SHP77 (cell line): Measurements from ENCODE around the gene IL1R2.

ENCODE experiments used
- DNase-seq, 2 experiments: peaks; one replicate each; lab custom pipeline; 2025; lab: John Stamatoyannopoulos, UW

IL1R2 gene, protein sequence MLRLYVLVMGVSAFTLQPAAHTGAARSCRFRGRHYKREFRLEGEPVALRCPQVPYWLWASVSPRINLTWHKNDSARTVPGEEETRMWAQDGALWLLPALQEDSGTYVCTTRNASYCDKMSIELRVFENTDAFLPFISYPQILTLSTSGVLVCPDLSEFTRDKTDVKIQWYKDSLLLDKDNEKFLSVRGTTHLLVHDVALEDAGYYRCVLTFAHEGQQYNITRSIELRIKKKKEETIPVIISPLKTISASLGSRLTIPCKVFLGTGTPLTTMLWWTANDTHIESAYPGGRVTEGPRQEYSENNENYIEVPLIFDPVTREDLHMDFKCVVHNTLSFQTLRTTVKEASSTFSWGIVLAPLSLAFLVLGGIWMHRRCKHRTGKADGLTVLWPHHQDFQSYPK

GRCh38 chr2:101991721-101992145 is at the start of gene IL1R2:
TSS of gene IL1R2 (plus strand) at chr2:101991960. CDS start at chr2:102008576, 16,616 bp downstream.
- no peak for DNase-seq

DNA sequence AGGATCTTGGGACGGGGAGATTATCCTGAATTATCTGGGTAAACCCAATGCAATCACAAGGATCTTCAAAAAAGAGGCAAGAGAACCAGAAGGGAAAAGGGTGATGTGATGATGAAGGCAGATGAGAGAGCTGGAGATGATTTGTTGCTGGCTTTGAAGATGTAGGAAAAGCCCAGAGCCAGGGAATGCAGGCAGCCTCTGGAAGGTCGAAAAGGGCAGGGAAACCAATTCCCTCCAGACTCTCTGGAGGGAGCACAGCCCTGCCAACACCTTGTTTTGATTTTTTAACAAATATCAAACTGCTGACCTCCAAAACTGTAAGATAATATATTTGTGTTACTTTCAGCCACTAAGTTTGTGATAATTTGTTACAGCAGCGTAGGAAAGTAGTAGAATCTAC is 48.9 kb upstream of the IL1R2 start:
- no peak for DNase-seq

GRCh38 chr2:101946372-101947039 is 45.3 kb upstream of the IL1R2 start:
- no peak for DNase-seq

DNA sequence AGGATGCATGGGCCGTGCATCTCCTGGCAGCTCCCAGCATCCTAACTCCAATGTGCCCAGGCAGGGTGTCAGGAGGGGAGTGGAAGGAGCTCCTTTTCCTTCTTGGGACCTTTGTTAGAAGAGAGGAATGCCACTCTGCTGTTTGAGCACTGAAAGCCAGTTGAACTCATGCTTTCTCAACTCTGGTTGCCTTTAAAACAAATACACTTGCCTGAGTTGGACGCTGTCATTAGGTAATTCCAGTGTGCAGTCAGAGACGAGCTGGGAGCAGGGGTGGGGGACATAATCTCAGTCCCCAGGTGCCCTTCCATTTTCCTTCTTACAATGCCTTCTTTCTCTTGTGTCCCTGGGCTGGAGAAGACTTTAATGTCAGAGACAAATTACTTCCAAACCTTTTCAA is 44.4 kb upstream of the IL1R2 start:
- no peak for DNase-seq

- DNase-seq = no peak
These were observed 43.1 kb upstream of the IL1R2 start for GRCh38 chr2:101948625-101949155.

GRCh38 chr2:101949304-101949703 is 42.5 kb upstream of the IL1R2 start:
- no peak for DNase-seq

GRCh38 chr2:101951296-101951695 is 40.5 kb upstream of the IL1R2 start:
- no peak for DNase-seq

DNA sequence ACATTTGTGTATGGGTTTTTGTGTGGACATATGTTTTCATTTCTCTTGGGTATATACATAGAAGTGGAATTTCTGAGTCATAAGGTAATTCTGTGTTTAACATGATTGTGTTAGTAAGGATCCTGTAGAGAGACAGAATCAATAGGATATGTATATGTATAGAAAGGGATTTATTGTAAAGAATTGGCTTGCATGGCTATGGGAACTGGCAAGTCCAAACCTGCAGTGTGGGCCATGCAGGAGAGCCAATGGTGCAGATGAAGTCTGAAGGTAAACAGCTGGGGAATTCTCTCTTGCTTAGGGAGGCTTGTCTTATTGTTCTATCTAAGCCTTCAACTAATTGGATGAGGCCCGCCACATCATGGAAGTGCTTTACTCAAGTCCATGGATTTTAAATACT is 39.2 kb upstream of the IL1R2 start:
- no peak for DNase-seq

DNA sequence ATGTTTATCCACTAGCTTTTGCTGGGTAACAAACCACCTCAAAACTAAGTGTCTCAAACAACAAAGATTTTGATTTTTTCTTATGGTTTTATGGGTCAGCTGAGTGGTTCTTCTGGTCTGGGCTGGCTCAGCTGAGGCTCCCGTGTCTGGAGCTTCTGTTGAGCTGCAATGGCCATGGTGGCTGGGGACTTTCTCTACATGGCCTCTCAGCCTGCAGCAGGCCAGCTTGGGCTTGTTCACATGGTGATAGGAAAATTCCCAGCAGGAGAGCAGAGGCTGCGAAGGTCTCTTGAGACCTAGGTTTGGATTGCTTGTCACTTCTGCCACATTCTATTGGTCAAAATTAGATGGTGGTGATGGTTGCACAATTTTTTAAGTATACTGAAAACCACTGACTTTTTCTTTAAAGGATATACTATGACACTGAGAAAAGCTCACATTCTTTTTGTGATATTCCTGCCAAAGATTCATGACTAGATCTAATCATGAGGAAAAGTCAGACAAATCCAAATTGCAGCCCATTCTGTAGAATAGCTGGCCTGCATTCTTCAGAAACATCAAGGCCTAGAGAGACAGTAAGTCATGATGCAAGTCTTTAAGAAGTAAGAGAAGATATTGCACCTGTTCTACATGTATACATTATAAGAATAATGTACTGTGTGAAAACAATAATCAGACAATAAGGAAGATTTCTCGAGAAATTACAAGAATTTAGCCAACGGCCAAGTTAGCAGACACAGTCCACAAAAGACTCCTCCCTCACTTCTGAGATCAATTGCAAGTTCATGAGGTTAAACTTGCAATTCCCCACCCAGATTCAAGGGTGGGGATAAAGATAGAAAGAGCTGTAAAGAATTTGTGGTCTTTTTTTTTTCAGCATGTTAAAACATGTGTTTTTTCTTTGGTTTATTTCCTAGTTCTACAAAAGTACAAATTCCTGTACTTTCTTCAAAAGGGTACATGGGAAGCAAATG is 35.0 kb upstream of the IL1R2 start:
- DNase-seq = no peak

GRCh38 chr2:101958061-101958460 is 33.7 kb upstream of the IL1R2 start:
- DNase-seq = no peak

- no peak for DNase-seq
These were observed 30.9 kb upstream of the IL1R2 start for GRCh38 chr2:101960819-101961337.

DNA sequence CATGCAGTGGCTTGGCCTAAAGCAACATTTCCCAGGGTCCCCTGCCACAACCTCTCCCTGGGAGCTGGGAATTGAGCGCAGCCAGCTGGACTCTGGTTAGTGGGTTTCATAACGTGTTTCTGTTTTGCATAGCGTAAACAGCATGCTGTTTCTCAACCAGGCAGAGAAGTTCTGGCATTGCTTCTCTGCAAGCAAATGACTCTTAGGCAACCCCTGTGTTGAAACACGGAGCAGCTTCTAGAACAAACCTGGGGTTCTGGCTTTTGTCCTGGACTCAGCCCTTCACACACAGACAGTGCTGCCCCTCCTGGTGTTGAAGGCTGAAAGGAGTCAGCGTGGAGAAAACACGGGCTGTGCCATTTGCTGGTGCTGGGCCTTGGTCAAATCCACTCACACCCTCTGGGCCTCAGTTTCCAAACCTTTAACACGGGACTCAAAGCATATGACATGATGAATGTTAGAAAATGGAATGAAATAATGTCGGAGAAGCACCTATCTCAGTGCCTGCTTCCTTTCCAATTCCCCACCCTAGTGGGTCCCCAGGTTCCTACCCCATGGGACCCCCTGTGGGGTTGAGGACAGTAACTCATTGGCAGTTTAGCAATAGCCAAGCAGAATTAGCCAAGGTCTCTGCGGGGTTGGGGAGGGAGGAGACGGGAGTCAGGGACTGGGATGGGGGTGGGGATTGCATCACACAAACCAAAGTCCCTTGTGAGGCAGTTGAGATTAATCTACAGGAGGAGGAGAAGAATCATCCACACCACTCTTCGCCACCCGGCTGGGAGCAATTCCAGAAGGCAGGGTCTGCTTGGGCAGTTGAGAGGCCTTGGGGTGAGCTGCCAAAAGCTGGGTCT is 30.2 kb upstream of the IL1R2 start:
- DNase-seq = no peak

- DNase-seq = no peak
These were observed 29.5 kb upstream of the IL1R2 start for GRCh38 chr2:101962309-101962708.

- DNase-seq = no peak
These were observed 28.6 kb upstream of the IL1R2 start for GRCh38 chr2:101963198-101963597.

GRCh38 chr2:101967826-101968513 is 23.8 kb upstream of the IL1R2 start:
- DNase-seq = no peak

DNA sequence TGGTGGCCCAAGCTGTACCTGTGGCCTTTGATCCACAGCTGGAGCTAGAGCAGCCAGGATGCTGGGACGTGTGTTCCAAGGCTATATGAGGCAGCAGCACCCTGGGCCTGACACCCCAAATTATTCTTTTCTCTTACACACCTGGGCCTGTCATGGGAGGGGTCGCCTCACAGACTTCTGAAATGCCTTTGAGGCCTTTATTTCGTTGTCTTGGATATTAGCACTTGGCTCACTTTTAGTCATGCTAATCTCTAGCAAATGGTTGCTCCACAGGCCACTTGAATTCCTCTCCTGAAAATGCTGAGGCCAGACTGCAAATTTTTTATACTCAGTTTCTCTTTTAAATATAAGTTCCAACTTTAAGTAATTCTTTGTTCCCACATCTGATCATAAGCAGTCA is 22.0 kb upstream of the IL1R2 start:
- no peak for DNase-seq

- DNase-seq = no peak
These were observed 20.9 kb upstream of the IL1R2 start for GRCh38 chr2:101970901-101971300.

GRCh38 chr2:101971836-101972235 is 19.9 kb upstream of the IL1R2 start:
- no peak for DNase-seq

DNA sequence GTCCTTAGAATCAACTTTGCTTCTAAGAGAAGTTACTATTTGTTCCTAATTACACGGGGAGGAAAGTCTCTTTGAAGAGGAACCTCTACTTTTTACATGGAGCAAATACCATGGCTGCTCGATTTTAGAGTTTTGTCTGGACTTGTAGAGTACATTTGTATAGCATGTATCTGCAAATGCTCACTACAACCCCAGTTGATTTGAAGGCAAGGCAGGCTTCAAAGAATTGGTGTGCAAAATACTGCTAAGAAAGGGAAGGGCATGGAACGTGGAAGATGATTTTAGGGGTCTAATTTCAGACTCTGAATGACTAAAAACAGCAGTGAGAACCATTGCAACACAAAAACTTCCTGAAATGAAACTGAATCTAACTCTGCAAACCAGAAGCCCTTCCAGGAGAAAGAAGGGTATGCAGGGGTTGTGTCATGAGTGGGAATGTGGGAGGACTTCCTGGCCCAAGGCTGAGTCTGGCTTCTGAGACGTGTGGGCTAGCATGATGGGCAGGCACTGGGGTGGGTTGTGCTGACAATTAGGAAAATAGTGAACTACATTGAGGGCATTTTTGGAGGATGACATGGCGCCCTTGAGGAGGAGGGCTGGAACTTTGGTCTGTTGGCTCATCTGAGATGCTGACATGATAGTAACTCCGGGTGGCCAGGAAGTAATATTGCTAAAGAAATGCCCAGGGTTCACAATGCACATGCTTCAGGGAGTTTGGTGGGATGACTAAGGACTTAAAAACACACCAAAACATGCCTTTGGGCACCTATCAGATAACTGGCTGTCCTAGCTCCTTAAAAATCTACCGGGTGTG is 18.9 kb upstream of the IL1R2 start:
- no peak for DNase-seq
